ENCODE results near the gene TOMM34. TPM values are rescaled to one million over a fixed set of nuclear protein-coding genes. Genes with fewer than 3 reads are reported as not detected.

The TOMM34 gene, protein sequence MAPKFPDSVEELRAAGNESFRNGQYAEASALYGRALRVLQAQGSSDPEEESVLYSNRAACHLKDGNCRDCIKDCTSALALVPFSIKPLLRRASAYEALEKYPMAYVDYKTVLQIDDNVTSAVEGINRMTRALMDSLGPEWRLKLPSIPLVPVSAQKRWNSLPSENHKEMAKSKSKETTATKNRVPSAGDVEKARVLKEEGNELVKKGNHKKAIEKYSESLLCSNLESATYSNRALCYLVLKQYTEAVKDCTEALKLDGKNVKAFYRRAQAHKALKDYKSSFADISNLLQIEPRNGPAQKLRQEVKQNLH
- 17.0 and 22.8 TPM in 2 replicates for total RNA-seq

DNA sequence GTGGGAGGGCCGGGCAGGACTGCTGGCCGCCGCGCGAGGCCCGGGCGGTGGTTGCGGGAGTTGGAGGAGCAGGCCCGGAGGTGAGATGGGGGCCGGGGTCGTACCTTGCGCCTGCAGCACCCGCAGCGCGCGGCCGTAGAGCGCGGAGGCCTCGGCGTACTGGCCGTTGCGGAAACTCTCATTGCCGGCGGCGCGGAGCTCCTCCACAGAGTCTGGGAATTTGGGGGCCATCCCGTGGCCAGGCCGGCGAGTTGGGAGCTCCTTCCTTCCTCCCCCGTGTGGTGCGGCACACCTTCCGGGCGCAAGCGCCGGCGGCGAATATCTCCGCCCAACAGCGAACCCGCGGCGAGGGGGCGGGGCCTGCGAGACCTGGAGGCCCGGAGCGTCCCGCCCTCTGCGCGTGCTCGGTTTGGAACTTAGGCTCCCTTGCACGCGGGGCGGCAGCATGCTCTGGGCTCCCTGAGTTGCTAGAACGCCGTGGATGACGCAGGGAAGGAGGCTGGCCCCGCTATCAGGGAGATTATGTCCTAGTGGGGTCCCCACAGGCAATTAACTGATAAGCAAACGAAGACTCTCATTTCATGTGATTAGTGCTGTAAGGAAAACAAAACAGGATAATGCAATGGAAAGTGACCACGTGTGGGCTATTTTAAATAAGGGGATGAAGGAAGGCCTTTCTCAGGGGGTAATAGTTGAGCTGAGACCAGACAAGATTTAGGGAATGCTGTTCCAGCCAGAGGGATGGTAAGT, at the start of gene TOMM34:
TSS of gene TOMM34 (minus strand) at position 295 of the 750 bp plus-strand sequence. CDS start at position 231, 64 bp downstream.

DNA sequence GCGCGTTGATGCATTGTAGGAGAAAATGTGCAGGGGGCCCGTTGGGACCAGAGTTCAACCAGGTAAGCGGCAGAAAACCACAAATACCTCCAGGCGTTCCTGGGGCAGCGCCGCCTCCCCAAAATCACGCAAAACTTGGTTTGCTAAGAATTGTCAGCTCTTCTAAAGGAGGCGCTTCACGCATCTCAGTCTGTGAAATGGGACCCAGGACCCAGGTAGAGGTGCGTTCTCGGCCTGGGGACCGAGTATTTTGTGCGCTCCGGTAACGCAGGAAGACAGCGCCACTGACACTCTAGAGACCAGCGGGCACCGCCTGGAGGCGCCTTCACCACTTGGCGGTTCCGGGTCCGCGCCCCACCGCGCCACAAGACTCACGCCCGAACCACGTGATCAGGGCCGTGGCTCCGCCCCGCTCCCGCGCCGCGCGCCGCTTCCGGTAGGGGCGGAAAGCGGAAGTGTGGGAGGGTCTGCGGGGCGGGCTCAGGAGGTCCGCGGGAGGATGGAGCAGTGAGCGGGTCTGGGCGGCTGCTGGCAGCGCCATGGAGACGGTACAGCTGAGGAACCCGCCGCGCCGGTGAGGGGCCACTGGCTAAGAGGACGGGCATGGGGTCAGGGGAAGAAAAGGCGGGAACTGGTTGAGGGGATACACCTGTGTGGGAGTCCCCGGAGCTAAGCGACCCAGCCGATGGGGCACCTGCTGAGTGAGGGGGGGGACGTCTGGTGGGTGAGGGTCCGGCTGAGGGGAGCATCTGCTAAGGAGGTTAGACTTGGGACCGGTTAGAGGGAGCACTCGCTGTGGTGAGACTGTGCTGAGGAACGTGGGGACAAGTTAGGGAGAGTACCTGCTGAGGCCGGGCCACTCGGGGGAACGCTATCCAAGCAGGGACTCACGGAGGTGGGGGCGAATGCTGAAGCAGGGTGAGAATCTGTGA, 6.1 kb upstream of the TOMM34 start, which contains the start of gene STK4:
TSS of gene STK4 (plus strand) at position 483 of the 932 bp plus-strand sequence. CDS start at position 540, 57 bp downstream.

DNA sequence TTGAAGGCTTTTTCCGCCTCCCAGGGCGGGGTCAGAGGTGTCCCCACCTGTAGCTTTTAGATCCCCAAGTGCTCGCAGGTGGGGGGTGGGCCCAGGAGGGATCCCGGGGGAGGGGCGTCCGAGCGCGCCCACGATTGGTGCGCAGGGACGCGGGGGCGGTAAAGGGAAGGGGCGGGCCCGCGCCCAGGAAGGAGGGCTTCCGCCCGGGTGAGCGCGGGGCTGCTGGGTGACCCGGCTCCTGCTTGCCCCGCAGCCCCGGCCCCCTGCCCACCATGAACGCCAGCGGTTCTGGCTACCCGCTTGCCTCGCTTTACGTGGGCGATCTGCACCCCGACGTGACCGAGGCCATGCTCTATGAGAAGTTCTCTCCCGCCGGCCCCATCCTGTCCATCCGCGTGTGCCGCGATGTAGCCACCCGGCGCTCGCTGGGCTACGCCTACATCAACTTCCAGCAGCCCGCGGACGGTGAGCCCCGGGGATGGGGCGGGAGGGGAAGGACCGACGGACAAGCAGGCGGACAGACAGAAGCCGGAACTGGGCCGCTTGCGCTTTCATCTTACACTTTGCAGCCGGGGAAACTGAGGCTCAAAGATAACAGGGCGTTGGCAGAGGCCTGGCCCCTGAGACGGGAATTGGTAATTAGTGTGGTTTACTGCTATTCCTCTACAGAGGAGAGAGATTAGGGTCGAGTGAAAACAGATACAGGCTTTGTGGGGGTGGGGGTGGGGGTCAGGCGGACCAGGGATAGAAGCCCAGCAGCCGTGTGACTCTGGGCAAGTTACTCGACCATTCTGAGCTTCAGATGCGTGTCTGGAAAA, 50.1 kb downstream of the TOMM34 start, which contains the start of gene PABPC1L:
TSS of gene PABPC1L (plus strand) at position 189 of the 818 bp plus-strand sequence. CDS start at position 273, 84 bp downstream.

Small RNA genes within 50 kb of the gene (small RNA-seq; reads per million reads assigned to genes)
- not detected for gene RF00019

Other genes with a start within 250 kb of the TOMM34 start
- 50.3 and 59.2 TPM in 2 replicates for gene CCN5, start 245.0 kb downstream of the TOMM34 start, total RNA-seq
- 115 and 133 TPM in 2 replicates for gene KCNK15, start 214.5 kb downstream of the TOMM34 start, total RNA-seq
- under 0.01 and 0.16 TPM in 2 replicates for gene RIMS4, start 149.9 kb downstream of the TOMM34 start, total RNA-seq
- gene YWHAB, start 74.7 kb downstream of the TOMM34 start, total RNA-seq = 131 and 148 TPM in 2 replicates
- gene PABPC1L, start 50.3 kb downstream of the TOMM34 start, total RNA-seq = 9.2 and 13.5 TPM in 2 replicates
- 35.2 and 36.1 TPM in 2 replicates for gene STK4, start 6.1 kb upstream of the TOMM34 start, total RNA-seq
- gene KCNS1, start 140.7 kb upstream of the TOMM34 start, total RNA-seq = 5.3 and 5.5 TPM in 2 replicates
- not detected in 2 replicates for gene WFDC5, start 154.8 kb upstream of the TOMM34 start, total RNA-seq
- gene WFDC12, start 164.1 kb upstream of the TOMM34 start, total RNA-seq = not detected in 2 replicates
- gene PI3, start 214.5 kb upstream of the TOMM34 start, total RNA-seq = not detected in 2 replicates
- gene SEMG1, start 246.6 kb upstream of the TOMM34 start, total RNA-seq = not detected in 2 replicates